ENCODE data around the gene PATJ. TPM values are rescaled to one million over a fixed set of nuclear protein-coding genes. Genes with fewer than 3 reads are reported as not detected.
"Not testable (repeated sequence)": the region's sequence is repeated elsewhere in the genome, so short reads cannot be mapped to it uniquely, and the experiment has no call there.

The PATJ gene
- total RNA-seq, 1 donor from 2014 or later = 56.2 TPM

DNA sequence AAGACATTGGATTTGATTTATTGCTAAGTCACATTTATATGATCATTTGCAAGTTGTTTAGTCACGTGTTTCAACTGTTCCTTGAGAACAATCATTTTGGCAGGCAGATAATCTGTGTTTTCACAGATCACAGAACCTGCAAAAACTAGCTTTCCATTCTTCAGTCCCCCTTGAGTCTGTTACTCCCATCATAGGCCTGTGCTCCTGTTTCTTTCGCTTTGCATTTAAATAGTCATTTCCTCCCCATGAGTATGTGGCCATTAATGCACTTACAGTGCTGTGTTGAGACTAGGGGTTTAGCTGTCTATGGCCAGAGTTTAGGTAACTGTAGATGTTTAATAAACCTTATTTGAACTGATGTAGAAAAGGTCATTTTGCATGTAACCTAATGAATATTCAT is 214.5 kb downstream of the PATJ start:
- DNase-seq = no peak
- intact Hi-C loops (cut with DNase I) = no loop called here
- no peak overlapping the region for H3K4me3 ChIP-seq
- H3K27ac ChIP-seq = no peak overlapping the region
- TF ChIP-seq, protein P1, sequence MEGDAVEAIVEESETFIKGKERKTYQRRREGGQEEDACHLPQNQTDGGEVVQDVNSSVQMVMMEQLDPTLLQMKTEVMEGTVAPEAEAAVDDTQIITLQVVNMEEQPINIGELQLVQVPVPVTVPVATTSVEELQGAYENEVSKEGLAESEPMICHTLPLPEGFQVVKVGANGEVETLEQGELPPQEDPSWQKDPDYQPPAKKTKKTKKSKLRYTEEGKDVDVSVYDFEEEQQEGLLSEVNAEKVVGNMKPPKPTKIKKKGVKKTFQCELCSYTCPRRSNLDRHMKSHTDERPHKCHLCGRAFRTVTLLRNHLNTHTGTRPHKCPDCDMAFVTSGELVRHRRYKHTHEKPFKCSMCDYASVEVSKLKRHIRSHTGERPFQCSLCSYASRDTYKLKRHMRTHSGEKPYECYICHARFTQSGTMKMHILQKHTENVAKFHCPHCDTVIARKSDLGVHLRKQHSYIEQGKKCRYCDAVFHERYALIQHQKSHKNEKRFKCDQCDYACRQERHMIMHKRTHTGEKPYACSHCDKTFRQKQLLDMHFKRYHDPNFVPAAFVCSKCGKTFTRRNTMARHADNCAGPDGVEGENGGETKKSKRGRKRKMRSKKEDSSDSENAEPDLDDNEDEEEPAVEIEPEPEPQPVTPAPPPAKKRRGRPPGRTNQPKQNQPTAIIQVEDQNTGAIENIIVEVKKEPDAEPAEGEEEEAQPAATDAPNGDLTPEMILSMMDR (IDR thresholded peaks at IDR 0.05) = no peak
- H3K9me3 ChIP-seq = no peaks in the 10 kb centered on the region
- H3K27me3 ChIP-seq = no peaks in the 10 kb centered on the region
- ATAC-seq = no peak
- H3K36me3 ChIP-seq = no peaks in the 10 kb centered on the region
- no peaks in the 10 kb centered on the region for H3K4me1 ChIP-seq

DNA sequence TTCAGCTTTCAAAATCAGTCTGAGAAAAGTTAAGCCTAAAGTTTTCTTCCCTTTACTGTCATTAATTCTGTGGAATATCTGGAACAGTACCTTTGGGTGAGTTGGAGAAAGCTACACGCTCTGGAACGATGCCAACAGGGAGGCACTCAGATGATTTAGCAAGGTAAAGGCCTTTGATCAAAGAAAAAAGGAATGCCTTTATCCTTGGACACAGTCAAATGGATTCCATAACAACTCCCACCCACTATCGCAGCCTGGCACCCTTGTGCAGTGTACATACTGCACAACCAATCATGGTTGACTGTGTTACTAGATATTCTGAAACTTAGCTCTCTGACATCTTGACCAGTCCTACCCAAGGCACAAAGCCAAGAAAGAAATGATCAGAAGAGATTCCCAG is 218.7 kb downstream of the PATJ start:
- Histone ChIP-seq H3K9me3 (no peaks in the 10 kb centered on the region), H3K4me1 (no peaks in the 10 kb centered on the region), H3K36me3 (no peaks in the 10 kb centered on the region), H3K27me3 (no peaks in the 10 kb centered on the region), H3K27ac (no peak overlapping the region), H3K4me3 (no peak overlapping the region)
- ATAC-seq (no peak), DNase-seq (no peak)
- intact Hi-C loops (cut with DNase I) = no loop called here
- TF ChIP-seq, protein P1 (IDR thresholded peaks at IDR 0.05) = no peak

DNA sequence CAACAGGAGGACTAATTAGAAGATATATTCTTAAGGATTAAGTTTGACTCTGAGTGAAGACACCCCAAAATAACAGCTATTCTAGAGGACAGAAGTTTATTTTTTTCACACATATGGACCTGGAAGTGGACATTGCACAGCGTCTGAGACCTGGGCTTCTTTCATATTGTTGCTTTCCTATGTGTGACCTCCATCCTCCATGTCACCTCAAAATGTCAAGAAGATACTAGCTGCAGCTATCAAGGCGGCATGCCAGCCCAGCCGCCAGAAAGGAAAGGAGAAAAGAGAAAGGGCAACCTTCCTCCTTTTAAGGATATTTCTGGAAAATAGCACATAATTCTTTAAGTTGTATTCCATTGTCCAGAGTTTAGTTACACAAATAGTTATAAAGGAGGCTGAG is 220.4 kb downstream of the PATJ start:
- no peaks in the 10 kb centered on the region for H3K27me3 ChIP-seq
- ATAC-seq (no peak), DNase-seq (no peak)
- no peaks in the 10 kb centered on the region for H3K4me1 ChIP-seq
- intact Hi-C loops (cut with DNase I) = no loop called here
- no peak overlapping the region for H3K27ac ChIP-seq
- H3K36me3 ChIP-seq = no peaks in the 10 kb centered on the region
- TF ChIP-seq, protein P1 (IDR thresholded peaks at IDR 0.05) = no peak
- no peak overlapping the region for H3K4me3 ChIP-seq
- no peaks in the 10 kb centered on the region for H3K9me3 ChIP-seq

DNA sequence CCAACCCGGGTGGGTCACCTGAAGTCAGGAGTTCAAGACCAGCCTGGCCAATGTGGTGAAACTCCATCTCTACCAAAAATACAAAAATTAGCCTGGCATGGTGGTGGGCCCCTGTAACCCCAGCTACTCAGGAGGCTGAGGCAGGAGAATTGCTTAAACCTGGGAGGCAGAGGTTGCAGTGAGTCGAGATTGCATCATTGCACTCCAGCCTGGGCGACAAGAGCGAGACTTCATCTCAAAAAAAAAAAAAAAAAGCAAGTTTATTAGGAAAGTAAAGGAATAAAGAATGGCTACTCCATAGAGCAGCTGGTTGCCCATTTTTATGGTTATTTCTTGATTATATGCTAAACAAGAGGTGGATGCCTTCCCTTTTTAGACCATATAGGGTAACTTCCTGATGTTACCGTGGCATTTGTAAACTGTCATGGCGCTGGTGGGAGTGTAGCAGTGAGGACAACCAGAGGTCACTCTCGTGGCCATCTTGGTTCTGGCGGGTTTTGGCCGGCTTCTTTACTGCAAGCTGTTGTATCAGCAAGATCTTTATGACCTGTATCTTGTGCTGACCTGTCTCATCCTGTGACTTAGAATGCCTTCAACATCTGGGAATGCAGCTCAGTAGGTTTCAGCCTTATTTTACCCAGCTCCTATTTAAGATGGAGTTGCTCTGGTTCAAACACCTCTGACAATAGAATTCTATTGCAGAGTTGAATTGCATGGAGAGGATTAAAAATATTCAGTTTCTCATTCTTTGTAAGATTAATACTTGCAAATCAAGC is 224.4 kb downstream of the PATJ start:
- H3K9me3 ChIP-seq; H3K27me3 ChIP-seq; ATAC-seq; intact Hi-C loops (cut with DNase I); H3K36me3 ChIP-seq; H3K4me3 ChIP-seq; H3K27ac ChIP-seq; DNase-seq; H3K4me1 ChIP-seq: not testable (repeated sequence)

DNA sequence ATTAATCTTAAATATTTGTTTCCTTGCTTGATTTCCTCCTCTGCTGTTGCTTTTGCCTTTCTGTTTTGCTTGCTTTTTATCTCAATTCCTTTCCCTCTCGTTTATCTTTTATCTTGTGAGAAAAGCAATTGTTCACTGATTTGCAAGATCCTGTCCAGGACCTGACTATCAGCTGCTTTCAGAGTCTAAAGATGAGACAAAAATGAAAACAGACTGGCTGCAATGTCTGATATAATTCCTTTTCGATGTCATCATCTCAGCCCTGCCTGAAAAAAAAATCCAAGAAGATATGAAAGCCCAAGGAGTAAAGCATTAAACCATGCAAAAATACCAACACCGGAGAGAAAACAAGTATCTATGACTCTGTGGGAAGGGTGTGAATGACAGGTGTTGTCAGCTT is 225.5 kb downstream of the PATJ start:
- H3K27me3 ChIP-seq = no peaks in the 10 kb centered on the region
- ATAC-seq (no peak), DNase-seq (no peak)
- no peaks in the 10 kb centered on the region for H3K9me3 ChIP-seq
- H3K36me3 ChIP-seq = no peaks in the 10 kb centered on the region
- H3K4me1 ChIP-seq = no peaks in the 10 kb centered on the region
- no peak overlapping the region for H3K27ac ChIP-seq
- TF ChIP-seq, protein P1 (IDR thresholded peaks at IDR 0.05) = no peak
- intact Hi-C loops (cut with DNase I) = no loop called here
- H3K4me3 ChIP-seq = no peak overlapping the region

DNA sequence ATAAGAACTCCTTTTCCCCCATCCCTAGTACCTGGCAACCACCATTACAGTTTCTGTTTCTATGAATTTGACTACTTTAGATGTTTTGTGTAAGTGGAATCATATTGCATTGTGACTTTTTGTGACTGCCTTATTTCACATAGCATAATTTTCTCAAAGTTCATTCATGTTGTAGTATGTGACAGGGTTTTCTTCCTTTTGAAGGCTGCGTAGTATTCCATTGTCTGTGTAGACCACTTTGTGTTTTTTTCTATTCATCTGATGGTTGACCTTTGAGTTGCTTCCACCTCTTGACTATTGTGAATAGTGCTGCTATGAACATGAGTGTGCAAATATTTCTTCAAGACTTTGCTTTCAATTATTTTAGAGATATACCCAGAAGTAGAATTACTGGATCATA is 226.6 kb downstream of the PATJ start:
- H3K4me1 ChIP-seq = no peaks in the 10 kb centered on the region
- no peak overlapping the region for H3K27ac ChIP-seq
- ATAC-seq = no peak
- intact Hi-C loops (cut with DNase I) = no loop called here
- H3K27me3 ChIP-seq = no peaks in the 10 kb centered on the region
- TF ChIP-seq, protein P1 (IDR thresholded peaks at IDR 0.05) = no peak
- no peak for DNase-seq
- H3K4me3 ChIP-seq = no peak overlapping the region
- no peaks in the 10 kb centered on the region for H3K36me3 ChIP-seq
- no peaks in the 10 kb centered on the region for H3K9me3 ChIP-seq

Data from upper lobe of right lung (tissue), 1 donor.